Testis (tissue), 3 donors: ENCODE data around the gene SCAMP5. TPM values are rescaled to one million over a fixed set of nuclear protein-coding genes. Genes with fewer than 3 reads are reported as not detected.

ENCODE experiments used
- DNase-seq: peaks from one replicate; pipeline ENCODE4 v3.0.0-alpha.2; 2019
- H3K27ac ChIP-seq, 2 donors: fragments of 200-600 bp; sonication (generic); one replicate each; pipeline ENCODE4 v1.5.1; 2019
- H3K27me3 ChIP-seq: fragments of 200-600 bp; sonication (generic); one replicate; pipeline ENCODE4 v1.5.1; 2019
- H3K36me3 ChIP-seq: fragments of 200-600 bp; sonication (generic); one replicate; pipeline ENCODE4 v1.5.1; 2017; ENCODE audit warnings: low read depth; ENCODE audit errors: missing control alignments
- H3K4me1 ChIP-seq: fragments of 200-600 bp; sonication (generic); one replicate; pipeline ENCODE4 v1.5.1; 2019
- H3K4me3 ChIP-seq, 2 donors: fragments of 200-600 bp; sonication (generic); one replicate each; pipeline ENCODE4 v1.5.1; 2017 to 2019
- H3K9me3 ChIP-seq: fragments of 200-600 bp; sonication (generic); one replicate; pipeline ENCODE4 v1.5.1; 2017
- CTCF ChIP-seq, 3 experiments: fragments of 450-650 bp in 2 of 3; fragments of 200-600 bp in 1 of 3; sonication (generic) in 1 of 3; IDR thresholded peaks; one replicate each; pipeline ENCODE4 v1.5.1; 2016 to 2019; ENCODE audit warnings: antibody characterized with exemption in 3 of 3, mild to moderate bottlenecking in 2 of 3, moderate library complexity in 1 of 3
- POLR2A ChIP-seq: fragments of 450-650 bp; IDR thresholded peaks from one replicate; pipeline ENCODE4 v1.6.1; 2017; ENCODE audit warnings: antibody characterized with exemption, mild to moderate bottlenecking, moderate library complexity
- WGBS, 2 donors: methylation state at CpG; one replicate each; pipeline ENCODE4 v1.1.5; 2018; 5-methylcytosine and 5-hydroxymethylcytosine counted together
- intact Hi-C: fragments of 100-400 bp; cut with DNase I; formaldehyde crosslinking; loops from one replicate; pipeline ENCODE4 v1.15.1; 2023; ENCODE audit warnings: low total_unique reads
- polyA plus RNA-seq: library from polyadenylated mRNA; stranded (reverse); fragments of 350-450 nt; fragmentation: Illumina TruSeq; extraction: RNeasy Lipid Tissue Mini Kit (QIAGEN cat#74804); gene quantifications from one replicate; pipeline ENCODE4 v1.2.3, GENCODE V29; 2014; ENCODE audit warnings: low read depth, low replicate concordance; ENCODE audit not compliant: insufficient read depth
- total RNA-seq, 2 donors: library from RNA; depleted of rRNA; stranded (reverse); fragments of >200 nt; gene quantifications; one replicate each; pipeline ENCODE4 v1.2.3, GENCODE V29; 2016

The SCAMP5 gene
- total and polyA plus RNA-seq, 3 donors from 2014 or later = 25.3 to 37.0 (median 27.4) TPM

GRCh38 chr15:74960995-74961588 lies 34.3 kb upstream of the SCAMP5 start:
- DNase-seq = no peak
- TF ChIP-seq CTCF (IDR thresholded peaks at IDR 0.05) (no peak), POLR2A (no peak)
- Histone ChIP-seq H3K36me3 (no peaks in the 10 kb centered on the region), H3K4me3 (no peak overlapping the region), H3K27ac (no peak overlapping the region), H3K27me3 (no peaks in the 10 kb centered on the region), H3K9me3 (no peaks in the 10 kb centered on the region), H3K4me1 (peaks cover 21% of the 10 kb centered on the region)
- WGBS, 2 donors = 51 to 74% methylated on average over 3 of the region's 3 CpGs
- intact Hi-C loops = no loop called here

GRCh38 chr15:74961616-74962015 lies 33.7 kb upstream of the SCAMP5 start:
- H3K4me3 ChIP-seq = no peak overlapping the region
- TF ChIP-seq POLR2A (no peak), CTCF (IDR thresholded peaks at IDR 0.05) (no peak)
- H3K27me3 ChIP-seq = no peaks in the 10 kb centered on the region
- intact Hi-C loops = no loop called here
- H3K36me3 ChIP-seq = no peaks in the 10 kb centered on the region
- no peaks in the 10 kb centered on the region for H3K9me3 ChIP-seq
- H3K4me1 ChIP-seq = peaks cover 21% of the 10 kb centered on the region
- no peak for DNase-seq
- 81 to 88% methylated on average over 5 of the region's 5 CpGs for WGBS, 2 donors
- H3K27ac ChIP-seq = no peak overlapping the region

- Histone ChIP-seq H3K4me3 (no peak overlapping the region), H3K4me1 (peaks cover 21% of the 10 kb centered on the region), H3K9me3 (no peaks in the 10 kb centered on the region), H3K36me3 (no peaks in the 10 kb centered on the region), H3K27ac (no peak overlapping the region), H3K27me3 (no peaks in the 10 kb centered on the region)
- intact Hi-C loops = no loop called here
- 89 to 91% methylated on average over 8 of the region's 8 CpGs for WGBS, 2 donors
- DNase-seq = no peak
- no peak for TF ChIP-seq POLR2A
- no peak for TF ChIP-seq CTCF (IDR thresholded peaks at IDR 0.05)
These were observed 33.1 kb upstream of the SCAMP5 start for GRCh38 chr15:74962219-74962618.

GRCh38 chr15:74962671-74963070 lies 32.7 kb upstream of the SCAMP5 start:
- no peak overlapping the region for H3K4me3 ChIP-seq
- H3K27me3 ChIP-seq = no peaks in the 10 kb centered on the region
- H3K36me3 ChIP-seq = no peaks in the 10 kb centered on the region
- no peak for DNase-seq
- intact Hi-C loops = no loop called here
- WGBS, 2 donors = 50 to 88% methylated on average over 2 of the region's 2 CpGs
- H3K27ac ChIP-seq = no peak overlapping the region
- peaks cover 18% of the 10 kb centered on the region for H3K4me1 ChIP-seq
- H3K9me3 ChIP-seq = no peaks in the 10 kb centered on the region
- no peak for TF ChIP-seq POLR2A
- TF ChIP-seq CTCF (IDR thresholded peaks at IDR 0.05) = no peak

- intact Hi-C loops = no loop called here
- Histone ChIP-seq H3K4me3 (no peak overlapping the region), H3K4me1 (peaks cover 12% of the 10 kb centered on the region), H3K9me3 (no peaks in the 10 kb centered on the region), H3K27ac (no peak overlapping the region), H3K36me3 (no peaks in the 10 kb centered on the region), H3K27me3 (no peaks in the 10 kb centered on the region)
- TF ChIP-seq POLR2A = no peak
- TF ChIP-seq CTCF (IDR thresholded peaks at IDR 0.05) = no peak
- DNase-seq = no peak
- WGBS, 2 donors = 91 to 93% methylated on average over 4 of the region's 4 CpGs
These were observed 32.1 kb upstream of the SCAMP5 start for GRCh38 chr15:74963213-74963612.
